ENCODE data around the gene NUDT14. TPM values are rescaled to one million over a fixed set of nuclear protein-coding genes. Genes with fewer than 3 reads are reported as not detected.

Gene NUDT14
- total and polyA plus RNA-seq, 2 of the 4 experiments (the other 2 are of a cell fraction) = 5.6 to 9.3 TPM

GRCh38 chr14:105163040-105163742 lies 17.9 kb downstream of the NUDT14 start:
- no TSS peak for BruUV-seq (replicated peaks)

More at GRCh38 chr14:105163040-105163742, 17.9 kb downstream of the NUDT14 start:
- H3K9me3 ChIP-seq (ENCODE audit: control insufficient read depth, insufficient read depth, low read length) = no peaks in the 10 kb centered on the region
- peaks cover 3% of the 10 kb centered on the region; the same call in 1 of the 2 replicates for H3K4me1 ChIP-seq (ENCODE audit: control insufficient read depth, insufficient read depth, low read length)
- 64% methylated on average over 6 of the region's 18 CpGs; no CpG with 5 or more reads in 1 of the 2 experiments for WGBS, 2 experiments (ENCODE audit: extremely low coverage in 2 of 2, insufficient read length in 1 of 2)
- no peak overlapping the region for H4K91ac ChIP-seq (ENCODE audit: insufficient read depth, low read depth, low read length)
- H3K4me2 ChIP-seq (ENCODE audit: low read depth, low read length) = no peak overlapping the region
- H2BK20ac ChIP-seq (ENCODE audit: low read depth, low read length) = no peak overlapping the region
- intact Hi-C loops (cut with micrococcal nuclease) = no loop called here
- TF ChIP-seq CHD1 (IDR thresholded peaks at IDR 0.05; ENCODE audit: low read depth, low read length) = no peak
- TF ChIP-seq MXI1 (IDR thresholded peaks at IDR 0.05; ENCODE audit: borderline replicate concordance, low read depth, low read length) = no peak
- TF ChIP-seq BHLHE40 (IDR thresholded peaks at IDR 0.05; ENCODE audit: low read depth, low read length) = no peak
- no peak for TF ChIP-seq MAFK (IDR thresholded peaks at IDR 0.05; ENCODE audit: low read depth, low read length)
- TF ChIP-seq CEBPB (IDR thresholded peaks at IDR 0.05; ENCODE audit: low read depth, low read length) = no peak
- TF ChIP-seq RAD21 (IDR thresholded peaks at IDR 0.05; ENCODE audit: low read length) = no peak
- TF ChIP-seq RFX5 (IDR thresholded peaks at IDR 0.05; ENCODE audit: low read depth, low read length) = no peak
- TF ChIP-seq CTCF (conservative IDR thresholded peaks at IDR 0.05; ENCODE audit: low read depth, low read length) = no peak
- TF ChIP-seq ELK1 (IDR thresholded peaks at IDR 0.05; ENCODE audit: borderline replicate concordance, low read depth, low read length) = no peak
- no peak for TF ChIP-seq MAZ (IDR thresholded peaks at IDR 0.05; ENCODE audit: borderline replicate concordance, low read depth, low read length)
- TF ChIP-seq FOS (IDR thresholded peaks at IDR 0.05; ENCODE audit: low read depth, low read length) = no peak
- TF ChIP-seq NFE2L2 (IDR thresholded peaks at IDR 0.05; ENCODE audit: low read depth, low read length) = no peak
- TF ChIP-seq SMC3 (IDR thresholded peaks at IDR 0.05; ENCODE audit: low read depth, low read length) = no peak
- no peak overlapping the region for H3K18ac ChIP-seq (ENCODE audit: low read depth, low read length)
- no peak overlapping the region for H2AFZ ChIP-seq (replicated peaks; ENCODE audit: low read length, poor library complexity)
- H2AK9ac ChIP-seq (replicated peaks; ENCODE audit: low read depth, low read length, poor library complexity) = peak overlapping the region; percentile 28
- no peak overlapping the region for H2BK15ac ChIP-seq (ENCODE audit: low read depth, low read length)
- CTCF ChIA-PET = no interaction called here
- no peak overlapping the region for H3K56ac ChIP-seq (ENCODE audit: extremely low read depth, insufficient read depth, low read length)
- H3K14ac ChIP-seq (replicated peaks; ENCODE audit: low read depth, low read length) = no peak overlapping the region
- no peak overlapping the region for H2BK120ac ChIP-seq (ENCODE audit: low read depth, low read length)
- H3K27ac ChIP-seq (ENCODE audit: insufficient read depth, low read length) = no peak overlapping the region
- no peak overlapping the region for H3K4ac ChIP-seq (ENCODE audit: low read depth, low read length)
- no peaks in the 10 kb centered on the region for H3K79me1 ChIP-seq (ENCODE audit: low read depth in 1 of 2, low read length in 2 of 2)
- POLR2A ChIA-PET (ENCODE audit: unreplicated experiment) = no interaction called here
- H3K27me3 ChIP-seq (ENCODE audit: control insufficient read depth, insufficient read depth, low read length) = peaks cover 20% of the 10 kb centered on the region
- H3K36me3 ChIP-seq (ENCODE audit: control insufficient read depth, insufficient read depth, low read length) = no peaks in the 10 kb centered on the region
- H3K9ac ChIP-seq (ENCODE audit: low read depth, low read length) = no peak overlapping the region
- no peak overlapping the region for H2AK5ac ChIP-seq (ENCODE audit: low read depth, low read length)
- no peaks in the 10 kb centered on the region for H4K20me1 ChIP-seq (ENCODE audit: insufficient read depth, low read length)
- no peaks in the 10 kb centered on the region for H3K9me1 ChIP-seq (ENCODE audit: insufficient read depth, low read length)
- in situ Hi-C loops (cut with MboI; ENCODE audit: low sequenced_read_pairs) = no loop called here
- dilution Hi-C loops (cut with HindIII; ENCODE audit: low sequenced_read_pairs, unreplicated experiment) = no loop called here
- no peak for ATAC-seq (ENCODE audit: low read depth)
- no peak overlapping the region for H4K5ac ChIP-seq (ENCODE audit: low read depth, low read length)
- DNase-seq = no peak
- no peak overlapping the region for H3K4me3 ChIP-seq (ENCODE audit: insufficient read depth, low read depth, low read length)
- no peak overlapping the region for H3K23ac ChIP-seq (ENCODE audit: low read depth, low read length)
- H2BK5ac ChIP-seq (ENCODE audit: low read depth, low read length, poor library complexity, severe bottlenecking) = no peak overlapping the region
- H4K8ac ChIP-seq (ENCODE audit: low read depth in 2 of 2, low read length in 2 of 2) = no peak overlapping the region
